ENCODE data around the gene CSAG1. TPM values are rescaled to one million over a fixed set of nuclear protein-coding genes. Genes with fewer than 3 reads are reported as not detected.
"Not testable (repeated sequence)": the region's sequence is repeated elsewhere in the genome, so short reads cannot be mapped to it uniquely, and the experiment has no call there.

CSAG1 gene
- polyA plus RNA-seq, 3 donors: not detected

GRCh38 chrX:152709173-152709572, 24.3 kb downstream of the CSAG1 start, which contains the start of gene CSAG2:
Gene CSAG2, minus strand, starts transcription at chrX:152709273. Its CDS starts 161 bp downstream, at chrX:152709112.
- DNase-seq (ENCODE audit: extremely low read depth in 1 of 11, low read depth in 9 of 11, low spot score in 4 of 11): not testable (repeated sequence)

GRCh38 chrX:152706500-152706899, 27.0 kb downstream of the CSAG1 start:
- DNase-seq (ENCODE audit: extremely low read depth in 1 of 11, low read depth in 9 of 11, low spot score in 4 of 11): not testable (repeated sequence)

- not testable (repeated sequence) for DNase-seq (ENCODE audit: extremely low read depth in 1 of 11, low read depth in 9 of 11, low spot score in 4 of 11)
Measured at GRCh38 chrX:152700390-152700789, 33.1 kb downstream of the CSAG1 start.

GRCh38 chrX:152697952-152698931, 35.3 kb downstream of the CSAG1 start, which contains the start of gene MAGEA3:
Gene MAGEA3, plus strand, starts transcription at chrX:152698794. Its CDS starts 2,039 bp downstream, at chrX:152700833.
- not testable (repeated sequence) for DNase-seq (ENCODE audit: extremely low read depth in 1 of 11, low read depth in 9 of 11, low spot score in 4 of 11)

GRCh38 chrX:152681012-152681411, 52.5 kb downstream of the CSAG1 start:
- DNase-seq (ENCODE audit: extremely low read depth in 1 of 11, low read depth in 9 of 11, low spot score in 4 of 11): not testable (repeated sequence)

Other genes with a start within 250 kb of the CSAG1 start
- 1 to 10 TPM; 1.2 to 1.6 (median 1.3) TPM for gene GABRQ, start 95.8 kb downstream of the CSAG1 start, polyA plus RNA-seq (ENCODE audit: insufficient read length in 3 of 3)
- not detected for gene MAGEA3, start 34.9 kb downstream of the CSAG1 start, polyA plus RNA-seq (ENCODE audit: insufficient read length in 3 of 3)
- not detected for gene CSAG2, start 24.4 kb downstream of the CSAG1 start, polyA plus RNA-seq (ENCODE audit: insufficient read length in 3 of 3)
- not detected for gene MAGEA2B, start 19.1 kb downstream of the CSAG1 start, polyA plus RNA-seq (ENCODE audit: insufficient read length in 3 of 3)
- not detected for gene MAGEA12, start within 50 bp of the CSAG1 start, polyA plus RNA-seq (ENCODE audit: insufficient read length in 3 of 3)
- gene MAGEA2, start 20.1 kb upstream of the CSAG1 start, polyA plus RNA-seq (ENCODE audit: insufficient read length in 3 of 3): not detected
- not detected for gene CSAG3, start 25.5 kb upstream of the CSAG1 start, polyA plus RNA-seq (ENCODE audit: insufficient read length in 3 of 3)
- not detected for gene MAGEA6, start 36.0 kb upstream of the CSAG1 start, polyA plus RNA-seq (ENCODE audit: insufficient read length in 3 of 3)
- gene CETN2, start 97.0 kb upstream of the CSAG1 start, polyA plus RNA-seq (ENCODE audit: insufficient read length in 3 of 3): 100 to 1,000 TPM; 114 to 130 (median 114) TPM
- 10 to 100 TPM; 30.0 to 32.8 (median 30.9) TPM for gene NSDHL, start 97.3 kb upstream of the CSAG1 start, polyA plus RNA-seq (ENCODE audit: insufficient read length in 3 of 3)
- 10 to 100 TPM; 37.3 to 52.4 (median 48.5) TPM for gene ZNF185, start 164.3 kb upstream of the CSAG1 start, polyA plus RNA-seq (ENCODE audit: insufficient read length in 3 of 3)

All from renal cortex interstitium (tissue), 11 donors.